ENCODE measurements around the gene ARSG. TPM values are rescaled to one million over a fixed set of nuclear protein-coding genes. Genes with fewer than 3 reads are reported as not detected.

Gene ARSG
- total and polyA plus RNA-seq, 2 of the 13 experiments (the other 11 are each of a cell fraction or from before 2014, with no cell fraction given) = 3.7 to 15.2 TPM

DNA sequence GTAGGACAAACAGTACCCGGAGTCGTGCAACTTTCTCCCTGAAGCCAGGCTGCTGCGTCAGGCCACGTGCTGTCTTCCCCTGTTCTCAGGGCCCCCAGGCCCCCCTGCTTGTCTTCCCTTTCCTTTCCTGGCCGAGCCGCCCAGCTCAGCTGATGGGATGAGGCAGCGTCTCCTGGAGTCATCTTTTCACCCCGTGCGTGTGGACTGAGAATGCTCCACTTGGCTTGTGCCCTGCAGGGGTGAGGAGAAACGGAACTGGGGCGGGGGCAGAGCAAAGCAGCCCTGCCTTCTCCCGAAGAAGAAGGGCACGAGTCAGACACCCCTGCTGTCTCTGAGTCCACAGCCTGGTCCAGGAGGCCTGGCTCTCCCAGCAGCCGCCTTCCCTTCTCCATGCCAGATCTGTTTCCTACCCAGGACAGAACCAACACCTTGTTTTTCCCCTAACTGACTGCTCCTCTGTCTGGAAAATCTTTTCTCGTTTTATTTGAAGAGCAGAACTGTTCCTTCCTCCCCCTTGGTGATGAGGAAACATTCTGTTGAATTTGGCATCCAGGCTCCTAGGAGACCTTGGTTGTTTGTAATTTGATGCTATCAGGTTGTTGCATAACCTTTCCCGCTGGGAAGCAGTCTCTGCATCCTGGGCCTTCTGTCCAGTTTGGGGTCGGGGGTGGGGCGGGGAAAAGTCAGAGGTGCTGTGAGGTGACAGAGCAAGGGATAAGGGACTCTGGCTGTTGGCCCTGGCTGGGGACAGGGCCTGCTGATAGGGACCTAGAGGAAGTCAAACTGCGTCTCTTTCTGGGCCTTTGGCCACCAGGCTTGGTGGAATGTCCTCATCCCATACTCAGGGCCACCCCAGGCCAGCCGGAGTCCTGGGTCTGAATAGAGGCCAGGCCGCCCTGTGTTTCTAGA lies 87.2 kb downstream of the ARSG start (continued):
- TF ChIP-seq, protein P1, sequence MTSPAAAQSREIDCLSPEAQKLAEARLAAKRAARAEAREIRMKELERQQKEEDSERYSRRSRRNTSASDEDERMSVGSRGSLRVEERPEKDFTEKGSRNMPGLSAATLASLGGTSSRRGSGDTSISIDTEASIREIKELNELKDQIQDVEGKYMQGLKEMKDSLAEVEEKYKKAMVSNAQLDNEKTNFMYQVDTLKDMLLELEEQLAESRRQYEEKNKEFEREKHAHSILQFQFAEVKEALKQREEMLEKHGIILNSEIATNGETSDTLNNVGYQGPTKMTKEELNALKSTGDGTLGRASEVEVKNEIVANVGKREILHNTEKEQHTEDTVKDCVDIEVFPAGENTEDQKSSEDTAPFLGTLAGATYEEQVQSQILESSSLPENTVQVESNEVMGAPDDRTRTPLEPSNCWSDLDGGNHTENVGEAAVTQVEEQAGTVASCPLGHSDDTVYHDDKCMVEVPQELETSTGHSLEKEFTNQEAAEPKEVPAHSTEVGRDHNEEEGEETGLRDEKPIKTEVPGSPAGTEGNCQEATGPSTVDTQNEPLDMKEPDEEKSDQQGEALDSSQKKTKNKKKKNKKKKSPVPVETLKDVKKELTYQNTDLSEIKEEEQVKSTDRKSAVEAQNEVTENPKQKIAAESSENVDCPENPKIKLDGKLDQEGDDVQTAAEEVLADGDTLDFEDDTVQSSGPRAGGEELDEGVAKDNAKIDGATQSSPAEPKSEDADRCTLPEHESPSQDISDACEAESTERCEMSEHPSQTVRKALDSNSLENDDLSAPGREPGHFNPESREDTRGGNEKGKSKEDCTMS (CRISPR knock-in tag; conservative IDR thresholded peaks at IDR 0.05) = no peak
- TF ChIP-seq ZFYVE20 (CRISPR knock-in tag; IDR thresholded peaks at IDR 0.05; ENCODE audit: borderline replicate concordance, low read depth) (no peak; the same call in 1 of the 2 replicates), HOXA5 (CRISPR knock-in tag; IDR thresholded peaks at IDR 0.05) (peak; percentile 83), AGO1 (IDR thresholded peaks at IDR 0.05; ENCODE audit: low read depth, low read length, poor library complexity, severe bottlenecking) (no peak), SNAPC2 (CRISPR knock-in tag; IDR thresholded peaks at IDR 0.05) (peak; percentile 46; the same call in 1 of the 2 replicates), KLF9 (CRISPR knock-in tag; IDR thresholded peaks at IDR 0.05; ENCODE audit: low read depth) (peak; percentile 68), ZNF232 (CRISPR knock-in tag; IDR thresholded peaks at IDR 0.05; ENCODE audit: borderline replicate concordance) (no peak; the same call in 1 of the 2 replicates), ZEB1 (IDR thresholded peaks at IDR 0.05; ENCODE audit: insufficient replicate concordance, low read depth) (peak; percentile 27), MBNL3 (CRISPR knock-in tag; conservative IDR thresholded peaks at IDR 0.05) (no peak), POGZ (CRISPR knock-in tag; IDR thresholded peaks at IDR 0.05) (peak; percentile 76), FOXA3 (CRISPR knock-in tag; IDR thresholded peaks at IDR 0.05) (peak; percentile 94), SRF (IDR thresholded peaks at IDR 0.05; ENCODE audit: low read depth, low read length) (no peak), SMARCC2 (IDR thresholded peaks at IDR 0.05) (no peak), HNRNPLL (IDR thresholded peaks at IDR 0.05; ENCODE audit: low read depth, low read length, poor library complexity, severe bottlenecking) (peak; percentile 45), NFYB (CRISPR knock-in tag; IDR thresholded peaks at IDR 0.05) (no peak), ZNF44 (CRISPR knock-in tag; IDR thresholded peaks at IDR 0.05) (peak; percentile 13), ZNF530 (CRISPR knock-in tag; IDR thresholded peaks at IDR 0.05; ENCODE audit: low read depth) (no peak), STAT5B (CRISPR knock-in tag; IDR thresholded peaks at IDR 0.05) (peak; percentile 51; the same call in 1 of the 2 replicates), CENPX (CRISPR knock-in tag; IDR thresholded peaks at IDR 0.05) (no peak), GLMP (CRISPR knock-in tag; IDR thresholded peaks at IDR 0.05; ENCODE audit: borderline replicate concordance) (no peak), HNRNPH1 (optimal IDR thresholded peaks at IDR 0.05; ENCODE audit: low read depth, low read length) (no peak), NCOA2 (CRISPR knock-in tag; IDR thresholded peaks at IDR 0.05) (peak; percentile 95), TAF1 (CRISPR knock-in tag; IDR thresholded peaks at IDR 0.05) (peak; percentile 73), IKZF1 (IDR thresholded peaks at IDR 0.05) (no peak), SALL2 (CRISPR knock-in tag; IDR thresholded peaks at IDR 0.05) (peak; percentile 76; the same call in 1 of the 2 replicates), POLR2G (IDR thresholded peaks at IDR 0.05; ENCODE audit: low read depth, low read length) (peak; percentile 89), ERF (CRISPR knock-in tag; IDR thresholded peaks at IDR 0.05) (peak; percentile 96), POLR2A (IDR thresholded peaks at IDR 0.05; ENCODE audit: insufficient read depth in 1 of 2, low read depth in 2 of 2, low read length in 2 of 2) (peak; percentile 59 to 87)
